Stimulated activated naive CD4-positive, alpha-beta T cell treated with Interleukin-2 at 50 U/mL for 16 hours (primary cell): Measurements from ENCODE around the gene SLC5A1.
A peak's percentile ranks its signal among the peaks of the same experiment; 100 is the strongest.

Source experiments
- DNase-seq: peaks from one replicate; lab custom pipeline; 2025; lab: John Stamatoyannopoulos, UW

SLC5A1 gene

DNA sequence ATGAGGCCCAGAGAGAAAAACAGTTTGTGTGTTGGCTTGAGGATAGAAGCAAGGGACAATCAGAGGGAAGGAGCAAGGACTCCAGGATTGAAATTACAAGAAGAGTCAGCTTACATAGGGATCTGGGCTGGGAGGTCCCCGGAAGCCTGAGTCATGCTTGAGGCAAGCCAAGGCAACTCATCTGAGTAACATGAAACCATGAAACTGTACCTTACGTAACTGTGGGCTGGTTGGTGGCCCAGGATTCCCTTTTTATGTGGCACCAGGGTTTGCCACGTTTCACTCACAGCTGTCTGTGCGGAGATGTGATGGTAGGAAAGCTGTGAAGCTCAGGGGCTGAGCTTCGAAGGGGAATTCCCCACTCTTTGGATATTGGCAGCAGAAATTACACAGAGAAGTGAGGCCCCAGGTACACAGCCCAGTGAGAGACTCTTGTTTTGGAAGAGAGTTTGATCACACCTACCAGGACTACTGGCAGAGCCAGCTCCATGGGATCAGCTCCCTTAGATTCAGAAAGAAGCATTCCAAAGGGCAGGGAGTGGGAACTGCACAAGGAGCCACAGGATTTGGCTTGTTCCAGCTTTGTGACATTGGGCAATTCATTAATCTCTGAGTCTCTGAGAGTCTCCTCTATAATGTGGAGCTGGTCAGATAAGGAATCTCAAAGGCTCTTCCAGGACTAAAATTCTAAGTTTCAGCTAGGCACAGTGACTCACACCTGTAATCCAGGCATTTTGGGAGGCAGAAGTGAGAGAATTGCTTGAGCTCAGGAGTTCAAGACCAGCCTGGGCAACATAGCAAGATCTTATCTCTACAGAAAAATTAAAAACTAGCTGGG lies 7.8 kb downstream of the SLC5A1 start:
- peak; percentile 69 for DNase-seq

DNA sequence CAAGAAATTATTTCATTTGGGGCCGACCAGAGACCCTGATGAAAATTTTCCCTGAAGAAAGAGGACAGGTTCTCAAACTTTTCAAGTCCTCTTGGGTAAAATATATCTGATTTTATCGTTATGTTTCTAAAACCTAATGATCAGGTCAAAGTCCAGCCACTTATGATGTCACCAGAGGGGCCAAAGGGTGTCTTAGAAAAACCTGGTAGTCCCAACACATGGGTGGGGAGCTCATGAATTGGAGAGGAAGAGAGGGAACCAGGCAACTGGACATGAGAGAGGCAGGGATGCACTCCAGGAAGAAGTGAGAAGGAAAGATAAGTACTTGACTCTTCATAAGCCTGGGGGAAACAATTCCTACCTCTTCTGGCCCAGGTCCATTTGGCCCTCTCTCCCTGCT lies 9.2 kb downstream of the SLC5A1 start:
- no peak for DNase-seq

DNA sequence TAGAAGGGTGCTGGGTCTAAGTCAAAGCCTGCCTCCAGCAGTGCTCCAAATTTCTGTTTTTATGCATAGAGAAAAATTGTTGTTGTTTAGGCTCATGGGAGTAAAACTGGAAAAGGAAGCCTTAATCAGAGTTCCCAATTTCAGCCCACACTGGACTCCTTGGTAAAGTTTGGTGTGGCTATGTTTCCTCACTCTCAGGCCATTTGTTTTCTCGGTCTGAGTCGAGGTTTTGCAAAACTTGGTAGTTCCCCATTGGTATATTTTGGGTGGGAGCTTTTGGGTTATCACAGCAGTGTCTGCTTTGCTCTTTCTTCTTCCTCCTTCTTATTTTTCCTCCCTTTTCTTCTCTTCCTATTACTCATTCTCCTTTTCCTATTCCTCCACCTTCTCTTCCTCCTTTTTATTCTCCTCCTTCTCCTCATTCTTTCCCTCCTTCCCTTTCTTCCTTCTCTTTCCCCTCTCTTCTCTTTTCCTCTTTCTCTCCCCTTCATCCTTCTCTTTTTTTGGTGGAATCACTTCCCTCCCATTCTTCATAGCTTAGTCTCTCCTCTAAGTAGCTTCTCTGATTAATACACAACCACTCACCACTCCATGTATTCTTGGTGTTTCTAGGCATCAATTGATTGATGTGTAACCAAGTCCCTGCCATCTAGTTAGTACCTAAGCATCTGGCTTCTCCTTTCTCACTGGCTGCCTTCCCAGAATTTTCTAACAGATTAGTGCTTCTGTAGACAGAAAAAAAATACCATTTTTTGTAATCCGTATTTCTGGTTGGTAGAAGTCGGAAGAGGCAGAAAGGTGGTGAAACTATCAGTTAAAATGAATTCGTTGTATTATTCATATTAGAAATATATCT lies 10.1 kb downstream of the SLC5A1 start:
- DNase-seq = no peak

DNA sequence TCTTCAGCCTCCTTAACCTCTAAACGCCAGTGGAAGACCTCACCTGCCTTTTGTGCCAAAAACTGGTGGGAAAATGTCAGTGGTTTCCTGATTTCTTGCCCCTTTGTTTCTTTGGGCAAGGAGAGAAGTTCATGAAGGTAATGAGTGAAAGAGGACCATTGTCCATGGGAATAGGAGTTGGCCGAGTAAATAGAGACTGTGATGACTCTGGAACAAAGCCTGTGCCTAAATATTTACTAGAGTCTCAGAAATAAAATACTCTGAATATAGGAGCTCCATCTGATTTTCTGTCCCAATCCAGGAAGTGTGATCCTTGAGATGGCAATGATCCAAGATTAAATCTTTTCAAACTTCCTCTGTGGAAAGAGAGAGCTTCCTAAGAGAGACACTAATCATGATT lies 12.0 kb downstream of the SLC5A1 start:
- DNase-seq = no peak

DNA sequence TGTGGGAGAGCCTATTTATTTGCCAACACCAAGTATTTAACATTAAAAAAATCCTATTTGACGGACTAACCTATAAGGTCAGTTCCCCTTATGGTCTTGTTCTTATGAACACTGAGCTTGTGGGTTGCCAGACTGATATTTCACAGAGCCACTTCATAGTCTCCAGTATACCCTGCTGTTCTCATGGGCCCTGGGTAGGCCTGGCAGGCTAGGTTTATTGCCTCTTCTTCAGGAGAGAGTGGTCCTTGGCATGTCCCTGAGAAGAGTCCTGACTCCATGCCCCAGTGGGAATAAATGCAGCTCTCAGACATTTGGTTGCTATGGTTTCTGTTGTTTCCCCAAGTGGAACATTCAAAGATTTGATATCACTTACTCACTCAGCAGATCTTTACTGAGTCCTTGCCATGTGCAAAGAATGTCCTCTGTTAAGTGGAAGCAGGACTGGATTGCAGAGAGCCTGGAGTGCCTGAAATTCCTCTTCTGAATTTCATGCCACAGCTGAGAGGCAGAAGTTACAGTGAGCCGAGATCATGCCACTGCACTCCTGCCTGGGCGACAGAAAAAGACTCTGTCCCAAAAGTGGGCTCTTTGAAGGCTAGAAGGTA lies 15.7 kb downstream of the SLC5A1 start:
- DNase-seq = no peak

DNA sequence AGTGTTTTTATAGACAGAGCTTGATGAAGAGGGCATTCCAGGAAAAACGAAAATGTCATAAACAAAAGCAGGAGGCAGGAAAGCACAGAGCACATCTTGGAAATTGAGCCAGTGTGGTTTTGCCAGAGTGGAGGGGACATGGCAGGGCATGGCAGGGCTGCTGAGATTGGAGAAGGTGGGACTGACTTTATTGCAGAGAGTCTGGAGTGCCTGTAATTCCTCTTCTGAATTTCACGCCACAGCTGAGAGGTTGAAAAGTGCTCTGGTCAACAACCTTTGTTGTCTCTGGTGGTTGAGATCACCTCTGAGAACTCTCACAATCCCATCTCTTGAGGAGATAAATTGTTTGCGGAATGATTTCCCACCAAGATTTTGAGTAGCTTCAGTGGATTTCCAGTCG lies 16.4 kb downstream of the SLC5A1 start:
- no peak for DNase-seq

DNA sequence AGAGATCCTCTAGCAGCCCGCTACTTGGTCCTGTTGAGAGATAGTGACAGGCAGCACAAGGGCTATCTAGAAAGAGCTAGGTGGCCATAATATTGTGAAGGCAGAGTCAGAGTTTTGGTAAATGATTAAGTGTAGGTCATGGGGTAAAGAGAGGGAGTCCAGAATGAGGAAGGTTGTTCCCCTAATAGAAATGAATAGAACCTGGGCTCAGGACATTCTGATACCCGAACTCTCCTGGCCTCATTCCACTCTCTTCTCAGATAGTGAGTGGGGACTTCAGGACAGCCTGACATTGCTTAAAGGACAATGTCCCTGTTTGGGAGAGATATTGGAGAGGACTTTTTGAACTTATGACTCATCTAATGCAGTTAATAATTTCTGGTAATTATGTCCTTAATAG lies 20.6 kb downstream of the SLC5A1 start:
- no peak for DNase-seq

DNA sequence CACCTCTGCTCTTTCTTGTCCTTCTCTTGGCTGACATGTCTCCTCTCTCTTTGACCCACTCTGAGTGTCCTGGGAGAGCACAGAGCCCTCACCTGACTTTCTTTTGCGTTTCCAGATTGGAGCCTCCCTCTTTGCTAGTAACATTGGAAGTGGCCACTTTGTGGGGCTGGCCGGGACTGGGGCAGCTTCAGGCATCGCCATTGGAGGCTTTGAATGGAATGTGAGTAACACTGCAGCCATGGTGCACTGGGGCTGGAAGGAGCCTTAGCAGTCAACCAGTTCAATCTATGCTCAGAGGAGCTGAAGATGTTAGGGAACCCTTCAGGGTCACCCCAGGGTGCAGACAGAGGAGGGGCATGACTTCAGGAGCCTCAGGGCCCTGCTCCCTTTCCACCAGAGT lies 23.8 kb downstream of the SLC5A1 start:
- DNase-seq = no peak

DNA sequence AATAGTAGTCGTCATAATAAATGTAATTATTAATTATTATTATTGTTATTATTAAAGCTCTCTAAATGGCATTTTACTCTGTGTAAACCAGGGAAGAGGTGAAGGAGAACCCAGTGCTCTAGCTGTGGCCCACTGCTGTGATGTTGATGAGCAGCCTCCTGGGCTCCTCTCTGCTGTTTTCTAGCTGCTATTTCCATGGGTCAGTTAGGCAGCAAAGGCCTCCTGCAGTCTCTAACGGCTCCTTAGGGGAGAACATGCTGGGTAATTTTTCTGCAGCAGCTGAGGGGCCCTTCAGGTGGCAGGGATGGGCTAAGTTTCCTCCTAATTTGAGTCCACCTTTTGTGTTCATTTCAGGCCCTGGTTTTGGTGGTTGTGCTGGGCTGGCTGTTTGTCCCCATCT lies 24.6 kb downstream of the SLC5A1 start:
- no peak for DNase-seq

DNA sequence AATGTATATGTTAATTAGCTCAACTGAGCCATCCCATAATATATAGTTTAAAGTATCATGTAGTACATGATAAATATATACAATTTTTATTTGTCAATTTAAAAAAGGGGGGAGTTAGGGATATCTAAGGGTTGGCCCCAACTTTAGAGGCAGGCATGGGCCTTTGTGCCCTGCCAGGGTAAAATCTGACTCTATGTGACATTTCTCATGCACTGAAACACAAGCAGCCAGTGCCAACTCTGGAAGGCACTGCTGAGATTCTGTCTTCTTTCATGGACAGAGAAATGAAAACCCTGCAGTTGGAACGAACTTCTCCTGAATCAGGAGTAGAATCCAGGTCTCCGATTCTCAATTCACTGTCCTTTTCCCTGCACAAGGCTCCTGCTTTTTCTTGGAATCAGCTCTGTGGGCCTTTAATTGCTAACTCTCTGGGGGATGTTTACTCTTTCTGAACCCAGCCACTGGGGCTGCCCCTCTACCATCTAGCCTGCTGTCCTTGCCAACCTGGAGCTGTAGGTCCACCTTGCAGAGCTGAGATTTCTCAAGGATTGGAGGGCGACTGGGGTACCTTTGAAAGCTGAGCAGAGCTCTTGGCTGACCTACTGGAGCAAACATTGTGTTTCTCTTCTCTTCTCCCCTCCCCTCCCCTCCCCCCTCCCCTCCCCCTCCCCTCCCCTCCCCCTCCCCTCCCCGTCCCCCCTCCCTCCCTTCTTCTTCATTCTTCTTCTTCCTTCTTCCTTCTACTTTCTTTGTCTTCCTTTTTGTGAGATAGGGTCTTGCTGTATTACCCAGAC lies 26.7 kb downstream of the SLC5A1 start:
- no peak for DNase-seq

DNA sequence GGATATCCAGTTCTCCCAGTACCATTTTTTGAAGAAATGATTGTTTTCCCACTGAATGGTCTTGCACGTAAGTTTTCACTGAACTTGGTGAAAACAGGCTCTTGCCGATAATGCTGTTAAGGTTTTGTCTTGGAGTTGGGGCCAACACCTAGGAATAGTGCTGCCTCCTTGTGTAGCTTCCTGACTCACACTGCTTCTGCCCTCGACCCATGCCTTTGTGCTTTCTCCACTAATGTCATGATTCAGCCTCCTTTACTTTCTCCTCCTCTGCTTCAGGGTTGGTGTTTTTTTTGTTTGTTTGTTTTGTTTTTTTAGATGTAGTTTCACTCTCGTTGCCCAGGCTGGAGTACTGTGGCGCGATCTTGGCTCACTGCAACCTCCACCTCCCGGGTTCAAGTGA lies 30.2 kb downstream of the SLC5A1 start:
- DNase-seq = no peak

DNA sequence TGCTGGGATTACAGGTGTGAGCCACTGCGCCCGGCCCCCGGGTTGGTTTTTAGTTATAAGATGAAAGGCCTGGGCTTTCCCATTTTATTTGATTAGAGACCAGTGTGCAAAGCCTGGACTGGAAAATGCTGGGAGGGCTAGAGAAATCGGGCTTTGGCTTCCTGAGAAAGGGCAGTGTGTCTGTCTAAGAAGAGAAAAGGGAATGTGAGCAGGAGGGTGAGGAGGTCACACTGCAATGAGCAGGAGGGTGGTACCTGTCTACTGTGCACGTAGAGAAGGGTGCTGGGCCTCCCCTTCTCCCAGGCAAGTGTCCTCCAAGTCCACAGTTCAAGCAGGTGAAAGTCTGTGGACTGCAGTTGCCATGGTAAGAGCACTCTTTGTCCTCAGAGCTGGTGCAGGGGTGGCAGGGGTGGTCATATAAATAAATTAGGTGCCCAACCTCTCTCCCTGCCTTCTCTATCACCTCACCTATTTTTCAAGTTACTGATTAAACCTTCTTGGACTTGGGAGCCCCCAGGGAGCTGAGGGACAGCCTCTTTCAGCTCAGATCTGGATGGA lies 30.8 kb downstream of the SLC5A1 start:
- DNase-seq = no peak

DNA sequence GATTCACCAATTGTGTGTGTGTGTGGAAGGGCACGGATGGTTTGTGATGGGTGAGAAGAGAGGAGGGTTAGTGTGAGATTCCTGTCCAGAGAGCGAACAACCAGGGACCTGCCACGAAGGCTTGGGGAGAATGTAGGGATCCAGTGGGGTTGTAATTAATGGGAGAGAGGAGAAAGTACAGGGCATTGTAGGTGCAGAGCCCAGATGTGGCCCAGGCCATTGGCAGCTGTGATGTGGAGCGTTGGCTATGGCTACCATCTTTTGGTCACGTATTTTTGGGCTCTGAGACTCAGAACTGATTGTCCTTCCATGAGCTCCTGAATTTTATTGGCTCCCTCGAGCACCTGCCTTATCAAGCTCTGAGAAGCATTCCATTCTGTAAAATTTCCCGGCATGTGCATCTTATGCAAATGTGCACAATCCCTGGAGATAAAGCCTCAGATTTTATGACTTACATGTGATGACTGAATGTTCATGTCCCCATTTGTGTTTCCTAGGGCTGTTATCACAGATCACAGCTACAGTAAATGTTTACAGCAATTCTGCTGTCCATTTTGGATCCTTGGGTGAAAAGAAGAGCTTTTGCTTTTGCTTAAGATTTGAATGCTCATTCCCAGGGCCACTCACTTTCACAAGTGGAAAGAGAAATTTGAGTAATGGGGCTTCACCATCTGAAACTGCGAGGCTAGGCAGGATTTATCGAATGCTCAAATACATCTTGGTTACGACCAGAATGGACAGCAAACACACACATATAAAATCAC lies 33.1 kb downstream of the SLC5A1 start:
- no peak for DNase-seq

DNA sequence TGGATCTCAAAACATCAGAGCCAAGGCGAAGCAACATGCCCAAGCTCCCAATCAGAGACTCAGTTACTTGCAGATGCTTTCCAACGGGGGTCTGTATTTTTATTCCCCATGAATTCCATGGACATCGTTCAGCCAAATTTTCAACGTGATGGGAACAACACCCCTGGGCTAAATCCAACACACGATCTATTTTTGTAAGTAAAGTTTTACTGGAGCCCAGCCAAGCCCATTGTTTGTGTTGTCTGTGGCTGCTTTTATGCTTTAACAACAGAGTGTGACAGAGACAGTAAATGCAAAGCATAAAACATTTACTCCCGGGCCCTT lies 33.7 kb downstream of the SLC5A1 start:
- DNase-seq = no peak

DNA sequence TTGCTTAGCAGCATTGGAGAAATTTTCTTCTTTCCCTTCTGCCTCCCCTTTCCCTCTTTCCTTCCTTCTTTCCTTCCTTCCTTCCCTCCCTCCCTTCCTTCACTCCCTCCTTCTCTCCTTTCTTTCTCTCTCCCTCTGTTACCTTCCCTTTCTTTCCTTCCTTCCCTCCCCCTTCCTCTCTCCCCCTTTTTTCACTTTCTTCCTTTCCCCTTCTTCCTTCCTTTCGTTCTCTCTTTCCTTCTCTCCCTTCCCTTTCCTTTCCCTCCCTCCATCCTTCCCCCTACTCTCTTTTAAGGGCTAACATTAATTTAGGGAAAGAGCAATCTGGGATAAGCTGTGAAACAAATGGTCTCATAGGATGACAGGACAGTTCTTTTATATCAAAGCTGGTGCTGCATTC lies 34.1 kb downstream of the SLC5A1 start:
- no peak for DNase-seq

DNA sequence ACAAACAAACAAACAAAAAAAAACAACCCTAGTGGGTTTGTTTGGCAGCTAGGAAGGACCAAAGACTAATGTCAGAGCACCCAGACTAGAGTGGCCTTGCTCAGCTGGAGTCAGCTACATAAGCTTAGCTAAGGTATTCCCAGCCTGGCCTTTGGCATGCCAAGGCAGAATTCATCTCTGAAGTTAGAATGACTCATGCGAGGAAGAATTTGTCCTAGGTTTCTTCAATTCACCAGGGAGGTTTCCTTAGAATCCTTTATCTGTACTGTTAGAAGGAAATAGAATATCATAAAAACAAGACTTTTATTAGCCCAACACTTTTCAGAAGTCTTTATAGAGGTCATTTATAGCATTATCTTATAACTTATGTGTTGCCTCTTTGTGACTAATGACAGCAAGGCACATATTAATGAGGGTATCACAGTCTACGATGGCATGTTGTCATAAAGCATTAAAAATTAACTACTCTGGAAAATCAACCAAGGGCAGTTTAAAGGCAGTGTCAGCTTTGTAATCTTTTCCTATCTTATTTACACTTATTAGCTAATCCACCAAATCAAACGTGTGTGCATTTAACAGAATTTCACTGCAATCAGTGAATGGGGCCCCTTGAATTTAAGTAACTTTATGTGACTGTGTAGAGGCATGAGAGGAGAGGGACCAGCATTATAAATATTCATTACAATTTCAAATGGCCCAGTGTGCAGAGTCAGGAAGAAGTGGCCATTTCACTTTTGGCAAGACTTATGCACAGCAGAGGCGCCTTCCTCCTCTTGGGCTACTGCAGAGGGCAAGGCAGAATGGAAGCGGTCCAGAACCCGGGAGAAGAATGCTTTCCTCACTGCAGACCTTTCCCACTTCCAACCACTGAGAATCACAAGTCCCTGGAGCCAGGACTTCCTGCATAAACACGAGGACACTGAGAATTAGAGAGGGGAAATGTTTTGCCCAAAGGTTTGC lies 36.3 kb downstream of the SLC5A1 start:
- DNase-seq = no peak

DNA sequence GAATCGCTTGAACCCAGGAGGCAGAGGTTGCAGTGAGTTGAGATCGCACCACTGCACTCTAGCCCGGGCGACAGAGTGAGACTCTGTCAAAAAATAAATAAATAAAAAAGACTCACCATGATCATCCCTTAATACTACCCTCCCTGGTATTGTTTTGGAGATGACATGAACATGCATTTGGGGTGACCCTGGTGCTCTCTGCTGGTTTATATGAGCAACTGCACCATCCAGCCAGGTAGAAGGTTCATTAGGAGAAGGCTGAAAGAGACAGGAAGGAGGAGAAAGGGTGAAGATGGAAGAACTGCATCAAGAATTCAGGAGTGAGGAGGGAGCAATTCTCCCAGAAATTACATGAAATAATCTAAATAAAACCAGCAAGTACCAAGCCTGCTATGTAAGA lies 37.8 kb downstream of the SLC5A1 start:
- no peak for DNase-seq

DNA sequence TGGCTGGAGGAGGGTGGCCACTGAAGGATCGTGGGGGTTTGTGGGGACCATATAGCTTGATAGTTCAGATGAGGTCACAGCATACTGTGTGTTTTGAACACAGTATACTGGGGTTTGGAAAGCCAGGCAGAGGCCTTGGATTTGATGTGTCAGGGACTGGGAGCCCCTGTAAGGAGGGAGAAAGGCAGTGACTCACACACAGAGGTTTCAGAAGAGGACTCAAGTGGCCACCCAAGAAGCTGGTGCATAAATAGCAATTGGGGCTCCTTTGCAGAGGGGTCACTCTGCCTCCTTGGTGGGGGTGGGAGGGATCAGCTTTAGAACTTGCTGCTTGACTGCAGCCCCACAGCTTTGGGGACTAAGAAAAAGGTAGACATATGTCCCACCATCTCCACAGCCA lies 39.3 kb downstream of the SLC5A1 start:
- DNase-seq = no peak

DNA sequence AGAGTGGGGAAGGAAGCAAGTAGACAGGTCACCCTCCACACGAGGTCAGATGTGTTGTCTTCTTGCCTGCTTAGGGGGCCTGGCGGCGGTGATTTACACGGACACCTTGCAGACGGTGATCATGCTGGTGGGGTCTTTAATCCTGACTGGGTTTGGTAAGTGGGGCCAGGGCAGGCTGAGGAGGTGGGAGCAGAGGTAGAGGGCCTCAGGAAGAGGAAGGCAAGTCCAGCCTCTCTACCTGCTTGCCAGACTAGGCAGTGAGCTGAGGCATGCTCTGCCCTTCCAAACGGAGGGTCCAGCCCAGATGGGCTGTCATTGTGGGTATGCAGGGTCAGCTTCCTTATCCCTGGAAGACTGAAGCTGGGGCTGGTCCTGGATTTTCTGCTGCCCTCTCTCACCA lies 39.9 kb downstream of the SLC5A1 start:
- no peak for DNase-seq

DNA sequence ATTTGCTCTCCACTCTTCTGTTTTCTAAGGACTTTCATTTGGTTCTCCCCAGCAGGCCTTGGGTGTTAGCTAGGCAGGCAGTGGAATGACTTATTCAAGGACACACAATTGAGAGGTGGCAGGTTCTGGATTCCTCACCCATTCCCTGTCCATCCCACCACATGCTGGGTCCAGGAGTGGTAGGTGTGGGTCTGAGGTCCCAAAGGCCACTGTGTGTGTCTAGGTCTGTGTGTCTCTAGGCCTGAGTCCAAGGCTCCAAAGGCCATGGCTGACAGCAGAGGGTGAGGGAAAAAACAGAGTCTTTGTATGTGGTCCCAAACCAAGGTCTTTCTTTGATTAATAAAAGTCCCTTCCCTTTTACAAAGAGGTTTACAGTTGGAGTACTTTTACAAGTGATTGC lies 40.8 kb downstream of the SLC5A1 start:
- no peak for DNase-seq
